ENCODE results near the gene GALNT17. TPM values are rescaled to one million over a fixed set of nuclear protein-coding genes. Genes with fewer than 3 reads are reported as not detected.

The GALNT17 gene
- polyA plus RNA-seq, 2 of the 4 experiments (the other 2 are of a cell fraction) = not detected

GRCh38 chr7:71625545-71625944 is 493.6 kb downstream of the GALNT17 start:
- no peaks in the 10 kb centered on the region; the same call in 2 of the 3 replicates for H3K9me3 ChIP-seq
- DNase-seq (ENCODE audit: low read depth in 1 of 2, low spot score in 1 of 2) = no peak
- no peak overlapping the region for H3K27ac ChIP-seq
- ATAC-seq = no peak
- 41% methylated on average over 4 of the region's 4 CpGs for WGBS (ENCODE audit: missing lambda C conversion rate)
- no peak overlapping the region for H3K4me2 ChIP-seq
- CTCF ChIA-PET = interaction anchor here (1.0 kb wide), 1 partner anchor 717 kb away, joined by 3 read pairs; no protein-coding TSS in a partner anchor
- POLR2A ChIA-PET = no interaction called here
- no peak for FAIRE-seq
- TF ChIP-seq RAD21 (conservative IDR thresholded peaks at IDR 0.05 in 1 of 2, IDR thresholded peaks at IDR 0.05 in 1 of 2) (no peak), MAX (IDR thresholded peaks at IDR 0.05) (no peak), RFX5 (IDR thresholded peaks at IDR 0.05) (no peak), USF2 (IDR thresholded peaks at IDR 0.05) (no peak), RCOR1 (IDR thresholded peaks at IDR 0.05; ENCODE audit: low read depth, low read length) (no peak), MAZ (IDR thresholded peaks at IDR 0.05; ENCODE audit: borderline replicate concordance, low read depth, low read length) (no peak), CTCF (IDR thresholded peaks at IDR 0.05) (no peak), NFE2L2 (conservative IDR thresholded peaks at IDR 0.05; ENCODE audit: low read length) (no peak), ATOH8 (CRISPR knock-in tag; IDR thresholded peaks at IDR 0.05; ENCODE audit: low read depth) (no peak), POLR2AphosphoS2 (conservative IDR thresholded peaks at IDR 0.05; ENCODE audit: low read length) (no peak), POLR2A (IDR thresholded peaks at IDR 0.05; ENCODE audit: low read length) (no peak)
- no peaks in the 10 kb centered on the region for H3K4me1 ChIP-seq
- no peak overlapping the region for H3K4me3 ChIP-seq

GRCh38 chr7:71626206-71626605 is 494.3 kb downstream of the GALNT17 start:
- FAIRE-seq (no peak), ATAC-seq (no peak), DNase-seq (ENCODE audit: low read depth in 1 of 2, low spot score in 1 of 2) (no peak)
- no peak for TF ChIP-seq RAD21 (conservative IDR thresholded peaks at IDR 0.05 in 1 of 2, IDR thresholded peaks at IDR 0.05 in 1 of 2)
- no peak for TF ChIP-seq BCL3 (IDR thresholded peaks at IDR 0.05)
- no peak for TF ChIP-seq CBX8 (IDR thresholded peaks at IDR 0.05)
- TF ChIP-seq PHF8 (IDR thresholded peaks at IDR 0.05; ENCODE audit: borderline replicate concordance, low read depth) = no peak
- no peak for TF ChIP-seq SMC3 (IDR thresholded peaks at IDR 0.05)
- no peak for TF ChIP-seq HEYL (CRISPR knock-in tag; IDR thresholded peaks at IDR 0.05)
- TF ChIP-seq CHD2 (IDR thresholded peaks at IDR 0.05; ENCODE audit: low read length, partially characterized antibody) = no peak
- no peak for TF ChIP-seq USF2 (IDR thresholded peaks at IDR 0.05)
- TF ChIP-seq ZC3H11A (IDR thresholded peaks at IDR 0.05) = no peak
- no peak for TF ChIP-seq CBX2 (IDR thresholded peaks at IDR 0.05; ENCODE audit: borderline replicate concordance, low read depth)
- no peak for TF ChIP-seq RNF2 (IDR thresholded peaks at IDR 0.05; ENCODE audit: borderline replicate concordance, low read depth)
- no peak for TF ChIP-seq NFE2L2 (conservative IDR thresholded peaks at IDR 0.05; ENCODE audit: low read length)
- TF ChIP-seq ZNF302 (CRISPR knock-in tag; IDR thresholded peaks at IDR 0.05) = no peak
- TF ChIP-seq CHD4 (IDR thresholded peaks at IDR 0.05; ENCODE audit: borderline replicate concordance) = no peak
- no peak for TF ChIP-seq MAX (IDR thresholded peaks at IDR 0.05)
- no peak for TF ChIP-seq MAFK (IDR thresholded peaks at IDR 0.05; ENCODE audit: partially characterized antibody)
- TF ChIP-seq ZFP36 (IDR thresholded peaks at IDR 0.05; ENCODE audit: borderline replicate concordance, partially characterized antibody) = no peak
- TF ChIP-seq FOSL2 (IDR thresholded peaks at IDR 0.05) = no peak
- no peak for TF ChIP-seq FOSL2 (CRISPR knock-in tag; IDR thresholded peaks at IDR 0.05)
- no peak for TF ChIP-seq BHLHE40 (IDR thresholded peaks at IDR 0.05; ENCODE audit: low read depth, low read length)
- no peak for TF ChIP-seq ELK1 (IDR thresholded peaks at IDR 0.05; ENCODE audit: low read depth, low read length)
- Histone ChIP-seq H3K4me3 (no peak overlapping the region), H3K4me2 (no peak overlapping the region), H3K9me3 (no peaks in the 10 kb centered on the region; the same call in 2 of the 3 replicates), H3K4me1 (no peaks in the 10 kb centered on the region), H3K27ac (no peak overlapping the region)
- 4% methylated on average over 1 of the region's 1 CpG for WGBS (ENCODE audit: missing lambda C conversion rate)
- ChIA-PET POLR2A (no interaction called here), CTCF (no interaction called here)
